Activated T-cell treated with anti-CD3 and anti-CD28 coated beads, Interleukin-2, amount 50 U/mL, for 72 hours (primary cell): ENCODE results near the gene RADIL. TPM values are rescaled to one million over a fixed set of nuclear protein-coding genes. Genes with fewer than 3 reads are reported as not detected.
A peak's percentile ranks its signal among the peaks of the same experiment; 100 is the strongest.
"Not testable (repeated sequence)": the region's sequence is repeated elsewhere in the genome, so short reads cannot be mapped to it uniquely, and the experiment has no call there.

Experiments used
- ATAC-seq, 2 donors: fragments of 150-1000 bp; cut with Tn5 transposase; replicated peaks in 1 of 2; 2 replicates each; pipeline ENCODE4 v1.10.0; 2021; ENCODE audit warnings: moderate library complexity in 2 of 2, mild to moderate bottlenecking in 1 of 2
- DNase-seq, 2 donors: peaks; one replicate each; pipeline ENCODE4 v3.0.0; 2021 to 2022; ENCODE audit warnings: mixed read lengths in 1 of 2
- H3K27ac Mint-ChIP-seq: one replicate; pipeline ENCODE4 v1.8.0; 2022; ENCODE audit warnings: mild to moderate bottlenecking, moderate library complexity, mixed read lengths
- H3K27me3 Mint-ChIP-seq: one replicate; pipeline ENCODE4 v1.8.0; 2022; ENCODE audit warnings: low read depth, mixed read lengths
- H3K36me3 Mint-ChIP-seq, 2 donors: one replicate each; pipeline ENCODE4 v1.8.0; 2022; ENCODE audit warnings: mixed read lengths in 2 of 2, mild to moderate bottlenecking in 1 of 2; ENCODE audit not compliant: insufficient read depth in 2 of 2
- H3K4me1 Mint-ChIP-seq: one replicate; pipeline ENCODE4 v1.8.0; 2022; ENCODE audit warnings: low read depth, mixed read lengths
- H3K4me3 Mint-ChIP-seq, 2 donors: one replicate each; pipeline ENCODE4 v1.8.0; 2022; ENCODE audit warnings: mild to moderate bottlenecking in 2 of 2, mixed read lengths in 2 of 2, moderate library complexity in 2 of 2
- H3K9me3 Mint-ChIP-seq, 2 donors: one replicate each; pipeline ENCODE4 v1.8.0; 2022; ENCODE audit warnings: mixed read lengths in 2 of 2
- total RNA-seq, 2 donors: library from RNA; stranded (reverse); gene quantifications; one replicate each; pipeline ENCODE4 v1.2.3, GENCODE V29; 2022

The RADIL gene
- total RNA-seq, 2 donors from 2014 or later, result 0.50 to 0.53 TPM

DNA sequence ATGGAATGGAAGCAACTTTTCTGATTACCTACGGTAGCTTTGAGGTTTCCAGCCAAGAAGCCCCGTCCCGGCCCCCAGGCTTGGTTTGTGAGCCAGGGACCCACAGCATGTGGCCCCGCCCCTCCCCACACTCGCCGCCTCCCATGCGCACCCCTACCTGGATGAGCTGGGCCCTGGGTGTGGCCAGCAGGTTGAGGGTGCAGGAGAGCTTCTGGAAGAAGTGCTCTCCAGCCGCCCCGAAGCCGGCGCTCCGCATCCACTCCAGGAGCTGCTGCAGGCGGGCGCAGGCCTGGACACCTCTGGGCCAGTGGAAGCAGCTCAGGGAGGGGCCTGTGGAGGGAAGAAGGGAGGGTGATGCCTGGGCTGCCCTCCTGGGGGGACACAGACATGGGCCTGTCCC lies 68.4 kb downstream of the RADIL start:
- DNase-seq (no peak), ATAC-seq (no peak)
- Mint-ChIP-seq H3K36me3 (no peaks in the 10 kb centered on the region), H3K4me3 (no peak overlapping the region), H3K27ac (no peak overlapping the region), H3K4me1 (no peaks in the 10 kb centered on the region), H3K9me3 (no peaks in the 10 kb centered on the region), H3K27me3 (peaks cover 7% of the 10 kb centered on the region)

DNA sequence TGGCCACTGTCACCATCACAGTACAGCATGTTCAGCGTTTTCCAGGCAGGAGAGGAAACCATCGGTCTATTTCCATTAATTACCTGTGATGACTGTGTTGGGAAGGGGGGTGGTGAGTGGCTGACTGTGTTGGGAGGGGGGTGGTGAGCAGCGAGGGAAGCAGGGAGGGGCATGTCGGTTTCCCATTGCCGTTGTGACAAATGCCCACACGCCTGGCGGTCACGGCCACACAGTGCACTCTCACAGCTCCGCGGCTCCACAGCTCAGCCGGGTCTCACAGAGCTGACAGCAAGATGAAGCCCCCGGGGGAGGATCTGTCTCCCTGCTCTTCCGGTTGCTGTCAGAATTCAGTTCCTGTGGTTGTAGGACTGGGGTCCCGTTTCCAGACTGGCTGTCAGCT lies 69.1 kb downstream of the RADIL start:
- DNase-seq, result no peak
- H3K27me3 Mint-ChIP-seq, result peaks cover 7% of the 10 kb centered on the region
- no peak overlapping the region for H3K4me3 Mint-ChIP-seq
- no peaks in the 10 kb centered on the region for H3K9me3 Mint-ChIP-seq
- H3K27ac Mint-ChIP-seq, result peak overlapping the region; percentile 35
- ATAC-seq, result no peak
- no peaks in the 10 kb centered on the region for H3K4me1 Mint-ChIP-seq
- no peaks in the 10 kb centered on the region for H3K36me3 Mint-ChIP-seq

DNA sequence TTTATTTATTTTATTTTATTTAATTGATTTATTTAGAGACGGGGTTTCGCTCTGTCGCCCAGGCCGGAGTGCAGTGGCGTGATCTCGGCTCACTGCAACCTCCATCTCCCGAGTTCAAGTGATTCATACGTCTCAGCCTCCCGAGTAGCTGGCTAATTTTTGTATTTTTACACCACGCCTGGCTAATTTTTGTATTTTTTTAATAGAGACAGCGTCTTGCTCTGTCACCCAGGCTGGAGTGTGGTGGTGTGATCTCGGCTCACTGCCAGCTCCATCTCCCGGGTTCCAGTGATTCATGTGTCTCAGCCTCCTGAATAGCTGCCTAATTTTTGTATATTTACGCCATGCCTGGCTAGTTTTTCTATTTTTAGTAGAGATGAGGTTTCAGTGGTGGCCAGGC lies 73.8 kb downstream of the RADIL start:
- no peak for DNase-seq
- Mint-ChIP-seq H3K4me3 (peak overlapping the region; percentile 45 to 62), H3K27me3 (peaks cover 33% of the 10 kb centered on the region), H3K9me3 (no peaks in the 10 kb centered on the region), H3K36me3 (no peaks in the 10 kb centered on the region), H3K27ac (no peak overlapping the region), H3K4me1 (no peaks in the 10 kb centered on the region)
- no peak for ATAC-seq

DNA sequence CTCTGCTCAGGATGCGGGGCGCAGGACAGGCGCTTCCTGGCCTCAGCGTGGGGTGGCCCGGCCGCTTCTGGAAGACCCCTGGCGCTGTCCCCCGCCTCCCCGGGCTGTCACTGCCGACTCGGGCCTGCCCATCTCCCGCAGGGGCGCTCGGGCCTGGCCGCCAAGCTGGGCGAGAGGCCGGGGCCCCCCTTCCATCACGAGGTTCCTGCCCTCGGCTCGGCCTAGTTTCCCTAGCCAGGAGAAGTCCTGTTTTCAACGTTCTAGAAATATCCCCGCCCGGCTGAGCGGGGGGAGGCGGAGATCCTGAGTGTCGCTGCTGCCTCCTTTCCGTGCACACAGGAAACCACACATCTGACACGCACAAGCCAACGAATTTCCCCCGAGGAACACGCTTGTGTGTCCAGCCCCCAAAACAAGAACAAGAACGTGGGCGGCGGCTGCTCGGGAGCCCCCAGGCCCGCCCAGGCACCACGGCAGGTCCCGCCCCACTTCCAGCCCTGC lies 74.4 kb downstream of the RADIL start:
- Mint-ChIP-seq H3K4me3 (peak overlapping the region; percentile 74 to 77), H3K4me1 (no peaks in the 10 kb centered on the region), H3K36me3 (no peaks in the 10 kb centered on the region), H3K27me3 (peaks cover 33% of the 10 kb centered on the region), H3K9me3 (no peaks in the 10 kb centered on the region), H3K27ac (no peak overlapping the region)
- ATAC-seq (peak in 1 of 2 donors; percentile 49), DNase-seq (peak in 1 of 2 donors; percentile 29)

DNA sequence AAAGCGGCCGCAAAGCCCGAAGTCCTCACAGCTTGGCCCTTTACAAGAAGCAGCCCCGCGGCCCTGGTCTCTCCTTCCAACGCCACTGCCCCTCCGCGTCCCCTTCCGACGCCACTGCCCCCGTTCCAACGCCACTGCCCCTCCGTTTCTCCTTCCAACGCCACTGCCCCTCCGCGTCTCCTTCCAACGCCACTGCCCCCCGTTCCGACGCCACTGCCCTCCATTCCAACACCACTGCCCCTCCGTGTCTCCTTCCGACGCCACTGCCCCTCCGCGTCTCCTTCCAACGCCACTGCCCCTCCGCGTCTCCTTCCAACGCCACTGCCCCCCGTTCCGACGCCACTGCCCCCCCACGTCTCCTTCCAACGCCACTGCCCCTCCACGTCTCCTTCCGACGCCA lies 75.0 kb downstream of the RADIL start:
- no peak for DNase-seq
- no peaks in the 10 kb centered on the region for H3K9me3 Mint-ChIP-seq
- H3K4me1 Mint-ChIP-seq, result no peaks in the 10 kb centered on the region
- H3K4me3 Mint-ChIP-seq, result peak overlapping the region in 1 of 2 donors; percentile 34
- H3K36me3 Mint-ChIP-seq, result no peaks in the 10 kb centered on the region
- peaks cover 29% of the 10 kb centered on the region for H3K27me3 Mint-ChIP-seq
- ATAC-seq, result no peak
- H3K27ac Mint-ChIP-seq, result no peak overlapping the region

DNA sequence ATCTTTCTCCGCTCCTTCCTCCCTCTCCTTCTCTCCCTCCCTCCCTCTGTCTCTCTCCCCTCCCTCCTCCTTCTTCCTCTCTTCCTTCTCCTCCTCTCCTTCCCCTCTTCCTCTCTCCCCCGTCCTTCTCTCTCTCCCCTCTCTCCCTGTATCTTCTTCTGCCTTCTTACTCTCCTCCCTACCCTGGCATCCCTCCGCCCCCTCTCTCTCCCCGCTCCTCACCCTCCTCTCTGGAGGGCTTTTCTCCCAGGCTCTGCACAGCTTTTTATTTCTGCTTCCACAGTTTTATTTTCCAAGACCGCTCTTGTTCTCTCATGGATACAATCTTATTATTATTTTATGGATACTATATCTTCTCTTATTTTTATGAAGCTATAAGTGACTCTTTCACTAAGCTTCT lies 75.5 kb downstream of the RADIL start:
- ATAC-seq, result no peak

DNA sequence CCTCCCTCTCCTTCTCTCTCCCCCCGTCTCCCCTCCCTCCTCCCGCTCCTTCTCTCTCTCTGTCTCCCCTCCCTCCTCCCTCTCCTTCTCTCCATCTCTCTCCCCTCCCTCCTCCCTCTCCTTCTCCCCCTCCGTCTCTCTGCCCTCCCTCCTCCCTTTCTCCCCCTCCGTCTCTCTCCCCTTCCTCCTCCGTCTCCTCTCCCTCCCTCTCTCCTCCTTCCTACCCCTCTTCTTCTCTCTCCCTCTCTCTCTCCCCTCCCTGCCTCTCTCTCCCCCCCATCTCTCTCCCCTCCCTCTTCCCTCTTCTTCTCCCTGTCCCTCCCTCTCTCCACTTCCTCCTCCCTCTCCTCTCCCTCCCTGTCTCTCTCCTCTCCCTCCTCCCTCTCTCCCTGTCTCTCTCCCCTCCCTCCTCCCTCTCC lies 75.9 kb downstream of the RADIL start:
- Mint-ChIP-seq H3K27ac (no peak overlapping the region), H3K4me3 (no peak overlapping the region), H3K4me1 (no peaks in the 10 kb centered on the region), H3K36me3 (no peaks in the 10 kb centered on the region), H3K27me3 (peaks cover 26% of the 10 kb centered on the region), H3K9me3 (no peaks in the 10 kb centered on the region)
- ATAC-seq, result no peak
- DNase-seq, result no peak

More for the DNA sequence above, 75.5 kb downstream of the RADIL start:
- H3K36me3 Mint-ChIP-seq, result no peaks in the 10 kb centered on the region
- no peak overlapping the region for H3K27ac Mint-ChIP-seq
- H3K4me1 Mint-ChIP-seq, result no peaks in the 10 kb centered on the region
- H3K27me3 Mint-ChIP-seq, result peaks cover 26% of the 10 kb centered on the region
- no peak overlapping the region for H3K4me3 Mint-ChIP-seq
- DNase-seq, result no peak
- no peaks in the 10 kb centered on the region for H3K9me3 Mint-ChIP-seq

DNA sequence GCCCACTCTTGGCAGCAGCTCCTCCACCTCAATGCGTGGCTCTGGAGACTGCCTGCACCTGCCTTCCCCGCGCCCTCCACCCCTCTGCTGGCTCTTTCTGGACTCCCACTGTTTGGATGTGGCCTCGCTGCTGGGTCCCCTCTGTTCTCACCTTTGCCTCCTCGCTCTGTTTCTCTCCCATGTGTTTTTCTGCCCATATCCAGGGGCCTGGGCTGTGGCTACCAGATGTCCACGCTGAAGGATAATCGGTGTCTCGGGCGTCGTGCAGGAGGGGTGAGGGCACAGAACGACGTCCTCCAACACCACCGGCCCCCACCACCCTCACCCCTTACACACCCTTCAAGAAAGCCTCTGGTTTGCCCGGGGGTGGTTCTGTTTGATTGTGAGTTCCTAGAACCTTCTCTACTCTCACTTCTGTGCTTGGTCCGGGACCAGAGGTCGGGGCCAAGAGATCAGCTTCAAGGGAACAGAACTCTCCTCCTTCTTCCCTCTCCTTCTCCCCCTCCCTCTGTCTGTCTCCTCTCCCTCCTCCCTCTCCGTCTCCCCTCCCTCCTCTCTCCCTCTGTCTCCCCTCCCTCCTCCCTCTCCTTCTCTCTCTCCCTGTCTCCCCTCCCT lies 76.4 kb downstream of the RADIL start:
- Mint-ChIP-seq H3K9me3 (no peaks in the 10 kb centered on the region), H3K36me3 (no peaks in the 10 kb centered on the region), H3K4me3 (no peak overlapping the region), H3K27ac (no peak overlapping the region), H3K4me1 (no peaks in the 10 kb centered on the region), H3K27me3 (peaks cover 26% of the 10 kb centered on the region)
- ATAC-seq (peak in 1 of 2 donors; percentile 11), DNase-seq (no peak)

DNA sequence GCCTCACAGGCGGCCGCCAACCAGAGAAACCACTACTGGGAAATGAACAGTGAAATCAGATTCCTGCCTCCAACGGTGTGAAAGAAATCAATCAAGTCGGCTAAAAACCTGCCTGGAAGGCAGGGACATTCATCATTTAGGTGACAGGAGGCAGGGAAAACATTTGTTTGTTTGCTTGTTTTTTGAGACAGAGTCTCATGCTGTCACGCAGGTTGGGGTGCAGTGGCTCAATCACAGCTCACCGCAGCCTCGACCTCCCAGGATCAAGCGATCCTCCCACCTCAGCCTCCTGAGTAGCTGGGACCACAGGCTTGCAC lies 77.6 kb downstream of the RADIL start:
- ATAC-seq (no peak), DNase-seq (no peak)
- Mint-ChIP-seq H3K27ac (no peak overlapping the region), H3K27me3 (peaks cover 26% of the 10 kb centered on the region), H3K4me3 (no peak overlapping the region), H3K36me3 (no peaks in the 10 kb centered on the region), H3K9me3 (no peaks in the 10 kb centered on the region), H3K4me1 (no peaks in the 10 kb centered on the region)

DNA sequence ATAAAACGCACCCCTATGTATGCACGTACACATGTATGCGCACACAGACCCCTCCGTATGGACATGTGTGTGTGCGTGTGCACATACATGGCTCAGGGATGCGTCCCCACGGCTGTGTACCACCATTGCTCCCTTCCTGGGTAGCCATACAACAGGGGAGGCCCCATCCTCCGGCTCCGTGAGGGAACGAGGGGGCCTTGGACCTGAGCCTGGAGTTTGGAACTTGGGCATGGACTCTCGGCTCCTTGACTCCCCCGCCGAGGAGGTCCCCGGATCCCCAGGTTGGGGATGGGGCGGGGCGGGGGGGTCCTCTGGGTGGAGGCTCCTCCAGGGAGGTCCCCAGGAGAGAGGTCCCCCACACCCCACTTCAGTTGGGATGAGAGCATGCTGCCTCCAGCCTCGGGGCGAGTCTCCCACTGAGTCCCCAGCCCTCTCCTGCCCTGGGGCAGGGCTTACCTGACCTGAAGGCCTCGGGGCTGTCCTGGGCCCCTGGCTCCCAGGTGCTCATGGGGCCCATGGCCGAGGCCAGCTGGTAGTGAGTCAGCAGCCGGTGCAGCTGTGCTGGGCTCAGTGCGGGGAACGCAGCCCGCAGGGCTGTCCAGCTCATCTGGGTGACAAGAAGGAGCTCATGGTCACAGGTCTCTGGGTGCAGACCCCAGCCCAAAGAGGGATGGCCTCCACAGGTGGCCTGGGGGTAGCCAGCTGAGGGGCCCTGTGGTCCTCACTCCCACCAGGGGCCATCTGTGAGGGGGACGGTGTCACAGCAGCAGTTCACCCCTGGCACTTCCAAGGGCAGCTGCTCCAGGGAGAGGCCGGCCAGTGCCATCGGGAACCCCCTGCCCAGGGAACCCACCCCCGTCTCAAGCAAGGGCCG lies 78.2 kb downstream of the RADIL start:
- no peaks in the 10 kb centered on the region for H3K36me3 Mint-ChIP-seq
- no peak overlapping the region for H3K27ac Mint-ChIP-seq
- peaks cover 26% of the 10 kb centered on the region for H3K27me3 Mint-ChIP-seq
- H3K4me3 Mint-ChIP-seq, result no peak overlapping the region
- no peaks in the 10 kb centered on the region for H3K4me1 Mint-ChIP-seq
- DNase-seq (no peak), ATAC-seq (peak in 1 of 2 donors; percentile 9)
- no peaks in the 10 kb centered on the region for H3K9me3 Mint-ChIP-seq

DNA sequence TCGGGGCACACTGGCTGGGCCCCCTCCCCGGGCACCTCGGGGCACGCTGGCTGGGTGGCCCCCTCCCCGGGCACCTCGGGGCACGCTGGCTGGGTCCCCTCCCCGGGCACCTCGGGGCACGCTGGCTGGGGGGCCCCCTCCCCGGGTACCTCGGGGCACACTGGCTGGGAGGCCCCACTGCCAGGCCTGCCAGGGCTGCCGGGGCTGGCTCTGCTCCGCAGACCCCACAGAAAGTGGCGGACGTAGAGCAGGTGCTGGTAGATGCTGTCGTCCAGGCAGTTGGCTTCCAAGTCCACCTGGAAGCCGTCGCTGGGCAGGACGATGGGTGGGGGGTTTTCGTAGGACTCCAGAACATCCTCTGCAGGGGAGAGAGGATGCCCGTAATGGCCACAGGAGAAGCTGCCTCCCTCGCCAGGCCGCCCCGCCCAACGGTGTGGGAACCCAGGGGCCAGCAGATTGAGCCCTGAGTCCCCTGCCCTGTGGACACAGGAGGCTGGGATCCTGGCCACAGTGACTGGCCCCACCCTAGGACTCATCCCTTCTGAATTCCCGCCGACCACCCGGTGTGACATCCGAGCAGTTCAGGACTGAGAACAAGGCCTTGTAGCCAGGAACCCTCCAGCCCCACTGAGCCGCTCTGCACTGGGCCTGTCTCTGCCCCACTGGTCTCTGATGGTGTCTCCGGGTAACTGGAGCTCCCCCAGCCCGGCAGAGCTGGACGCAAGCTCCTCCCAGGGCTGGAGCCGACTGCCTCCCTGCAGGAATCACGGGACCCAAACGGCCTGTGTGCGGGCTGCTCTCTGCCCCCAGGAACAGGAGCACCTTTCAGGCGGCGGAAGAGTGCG lies 79.9 kb downstream of the RADIL start:
- no peak overlapping the region for H3K4me3 Mint-ChIP-seq
- H3K27ac Mint-ChIP-seq, result no peak overlapping the region
- H3K36me3 Mint-ChIP-seq, result no peaks in the 10 kb centered on the region
- DNase-seq, result no peak
- H3K4me1 Mint-ChIP-seq, result no peaks in the 10 kb centered on the region
- no peak for ATAC-seq
- H3K9me3 Mint-ChIP-seq, result no peaks in the 10 kb centered on the region
- H3K27me3 Mint-ChIP-seq, result peaks cover 21% of the 10 kb centered on the region

DNA sequence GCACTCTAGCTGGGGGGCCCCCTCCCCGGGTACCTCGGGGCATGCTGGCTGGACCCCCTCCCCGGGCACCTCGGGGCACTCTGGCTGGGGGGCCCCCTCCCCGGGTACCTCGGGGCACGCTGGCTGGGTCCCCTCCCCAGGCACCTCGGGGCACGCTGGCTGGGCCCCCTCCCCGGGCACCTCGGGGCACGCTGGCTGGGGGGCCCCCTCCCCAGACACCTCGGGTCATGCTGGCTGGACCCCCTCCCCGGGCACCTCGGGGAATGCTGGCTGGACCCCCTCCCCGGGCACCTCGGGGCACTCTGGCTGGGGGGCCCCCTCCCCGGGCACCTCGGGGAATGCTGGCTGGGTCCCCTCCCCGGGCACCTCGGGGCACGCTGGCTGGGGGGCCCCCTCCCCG lies 80.9 kb downstream of the RADIL start:
- not testable (repeated sequence) for H3K4me3 Mint-ChIP-seq, H3K9me3 Mint-ChIP-seq, DNase-seq, H3K27ac Mint-ChIP-seq, H3K4me1 Mint-ChIP-seq, ATAC-seq, H3K36me3 Mint-ChIP-seq
- H3K27me3 Mint-ChIP-seq, result peaks cover 11% of the 10 kb centered on the region

DNA sequence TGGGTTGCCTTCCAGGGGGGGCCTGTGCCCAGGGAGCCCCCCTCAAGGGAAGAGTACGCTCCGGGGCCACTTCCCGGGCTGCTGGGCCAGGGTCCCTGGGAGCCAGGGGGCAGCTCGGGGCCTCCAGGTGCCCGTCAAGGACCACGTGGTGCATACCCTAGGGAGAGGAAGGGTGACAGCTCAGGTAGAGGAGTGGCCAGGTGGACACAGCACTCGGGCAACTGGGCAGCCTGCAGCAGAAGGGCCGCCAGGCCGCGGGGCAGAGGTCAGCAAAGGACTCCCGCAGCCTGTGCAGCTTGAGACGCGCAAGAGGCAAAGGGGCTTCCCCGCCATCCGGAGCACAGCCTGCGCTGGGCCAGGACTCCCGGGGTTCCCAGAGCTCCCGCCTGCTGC lies 81.7 kb downstream of the RADIL start:
- Mint-ChIP-seq H3K27ac (no peak overlapping the region), H3K4me1 (no peaks in the 10 kb centered on the region), H3K4me3 (no peak overlapping the region), H3K9me3 (no peaks in the 10 kb centered on the region), H3K36me3 (no peaks in the 10 kb centered on the region), H3K27me3 (peaks cover 4% of the 10 kb centered on the region)
- DNase-seq (no peak), ATAC-seq (no peak)
